Gastroesophageal sphincter (tissue), 2 donors: ENCODE measurements around the gene VWC2L.

Source experiments
- POLR2A ChIP-seq, 2 donors: fragments of 450-650 bp; IDR thresholded peaks; one replicate each; pipeline ENCODE4 v1.6.1; 2017; ENCODE audit warnings: antibody characterized with exemption in 2 of 2, mild to moderate bottlenecking in 2 of 2, moderate library complexity in 1 of 2
- POLR2AphosphoS5 ChIP-seq: sonication (generic); formaldehyde crosslinking; IDR thresholded peaks from one replicate; pipeline ENCODE4 v1.6.1; 2017; ENCODE audit warnings: antibody characterized with exemption

DNA sequence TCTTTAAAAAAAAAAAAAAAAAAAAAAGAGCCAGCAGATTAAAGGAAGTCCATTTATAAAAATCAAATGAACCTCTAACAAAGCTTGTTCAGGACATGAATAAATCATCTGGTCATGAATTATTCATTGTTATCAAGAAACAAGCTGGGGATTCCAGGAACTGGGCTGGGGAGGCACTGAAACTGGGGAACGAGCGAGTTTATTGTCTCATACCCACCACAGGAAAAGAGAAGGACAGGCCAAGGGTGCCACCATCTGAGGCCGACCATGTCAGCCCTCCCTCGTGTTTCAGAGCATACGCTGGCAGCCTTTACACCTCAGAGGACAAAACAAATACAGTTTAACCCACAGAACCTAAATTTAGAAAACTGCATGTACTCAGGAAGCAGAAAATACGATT is 164.2 kb downstream of the VWC2L start:
- no peak for TF ChIP-seq POLR2A (IDR thresholded peaks at IDR 0.05)
- no peak for TF ChIP-seq POLR2AphosphoS5
